Activated CD4-positive, alpha-beta T cell treated with anti-CD3 and anti-CD28 coated beads, Interleukin-2, Interleukin-6, amounts not matched to agents 100 ng/mL and 50 ng/mL, durations not matched to agents 16 hours and 8 hours (primary cell): ENCODE data around the gene OR2T34.
"Not testable (repeated sequence)": the region's sequence is repeated elsewhere in the genome, so short reads cannot be mapped to it uniquely, and the experiment has no call there.

Source experiments
- DNase-seq: peaks from one replicate; pipeline ENCODE4 v3.0.0-alpha.2; 2020

Gene OR2T34

GRCh38 chr1:248574657-248575056, at the start of gene OR2T34:
Gene OR2T34 (minus strand): TSS chr1:248574757. CDS start chr1:248574757, 0 bp downstream.
- not testable (repeated sequence) for DNase-seq

- peak; percentile 37 for DNase-seq
These were observed 48.0 kb upstream of the OR2T34 start for GRCh38 chr1:248622570-248623001.

- no peak for DNase-seq
These were observed 47.2 kb upstream of the OR2T34 start for GRCh38 chr1:248621770-248622169.

- DNase-seq = peak; percentile 41
These were observed 44.3 kb upstream of the OR2T34 start for GRCh38 chr1:248618878-248619277.

GRCh38 chr1:248618119-248618518, 43.6 kb upstream of the OR2T34 start:
- DNase-seq = no peak

- no peak for DNase-seq
These were observed 39.2 kb upstream of the OR2T34 start for GRCh38 chr1:248613742-248614141.

- DNase-seq = no peak
These were observed 37.4 kb upstream of the OR2T34 start for GRCh38 chr1:248611883-248612414.

- no peak for DNase-seq
These were observed 35.7 kb upstream of the OR2T34 start for GRCh38 chr1:248610301-248610700.

GRCh38 chr1:248599396-248599795, 24.8 kb upstream of the OR2T34 start:
- DNase-seq = no peak

GRCh38 chr1:248597589-248597988, 23.0 kb upstream of the OR2T34 start, which contains the start of gene OR2T10:
Gene OR2T10 (minus strand): TSS chr1:248597700. CDS start chr1:248593768, 3,932 bp downstream.
- DNase-seq = no peak

- no peak for DNase-seq
These were observed 22.1 kb upstream of the OR2T34 start for GRCh38 chr1:248596615-248597014.

GRCh38 chr1:248593226-248593625, 18.7 kb upstream of the OR2T34 start:
- DNase-seq = no peak

- no peak for DNase-seq
These were observed 18.1 kb upstream of the OR2T34 start for GRCh38 chr1:248592655-248593054.

- no peak for DNase-seq
These were observed 15.5 kb upstream of the OR2T34 start for GRCh38 chr1:248590055-248590454.

GRCh38 chr1:248589334-248589733, 14.8 kb upstream of the OR2T34 start:
- DNase-seq = no peak

- peak; percentile 9 for DNase-seq
These were observed 10.7 kb upstream of the OR2T34 start for GRCh38 chr1:248585266-248585665.

GRCh38 chr1:248576260-248576980, 1.9 kb upstream of the OR2T34 start:
- DNase-seq = peak; percentile 19

GRCh38 chr1:248573856-248574255, 701 bp downstream of the OR2T34 start:
- DNase-seq = not testable (repeated sequence)

- not testable (repeated sequence) for DNase-seq
These were observed 2.5 kb downstream of the OR2T34 start for GRCh38 chr1:248572049-248572448.

- DNase-seq = not testable (repeated sequence)
These were observed 3.7 kb downstream of the OR2T34 start for GRCh38 chr1:248570811-248571210.

- DNase-seq = not testable (repeated sequence)
These were observed 5.5 kb downstream of the OR2T34 start for GRCh38 chr1:248569049-248569448.

GRCh38 chr1:248565530-248566373, 8.8 kb downstream of the OR2T34 start:
- DNase-seq = peak; percentile 9

GRCh38 chr1:248562672-248563071, 11.9 kb downstream of the OR2T34 start, which contains the start of gene OR2T29:
Gene OR2T29 (minus strand): TSS chr1:248562772. CDS start chr1:248559491, 3,281 bp downstream.
- DNase-seq = not testable (repeated sequence)
